SW 1271 (cell line): Measurements from ENCODE around the gene CRYGD.
A peak's percentile ranks its signal among the peaks of the same experiment; 100 is the strongest.
"Not testable (repeated sequence)": the region's sequence is repeated elsewhere in the genome, so short reads cannot be mapped to it uniquely, and the experiment has no call there.

Experiments used
- DNase-seq, 2 experiments: peaks; one replicate each; lab custom pipeline; 2025; lab: John Stamatoyannopoulos, UW

Gene CRYGD

GRCh38 chr2:208129744-208130711 lies 5.7 kb upstream of the CRYGD start, which contains the start of gene CRYGC:
TSS of gene CRYGC (minus strand) at chr2:208129828. CDS start at chr2:208129792, 36 bp downstream.
- DNase-seq, result peak in 1 of 2 experiments; percentile 10

GRCh38 chr2:208128136-208128535 lies 3.8 kb upstream of the CRYGD start:
- DNase-seq, result no peak

GRCh38 chr2:208127090-208127489 lies 2.8 kb upstream of the CRYGD start:
- no peak for DNase-seq

- no peak for DNase-seq
These were observed 927 bp upstream of the CRYGD start for GRCh38 chr2:208125251-208125650.

GRCh38 chr2:208122248-208122647 lies 2.1 kb downstream of the CRYGD start:
- no peak for DNase-seq

- DNase-seq, result no peak
These were observed 5.4 kb downstream of the CRYGD start for GRCh38 chr2:208118918-208119317.

- DNase-seq, result not testable (repeated sequence)
These were observed 6.9 kb downstream of the CRYGD start for GRCh38 chr2:208117390-208117789.

GRCh38 chr2:208112969-208113368 lies 11.4 kb downstream of the CRYGD start:
- no peak for DNase-seq

GRCh38 chr2:208112273-208112745 lies 12.0 kb downstream of the CRYGD start:
- DNase-seq, result not testable (repeated sequence)

- DNase-seq, result no peak
These were observed 20.7 kb downstream of the CRYGD start for GRCh38 chr2:208103616-208104015.

- peak in 1 of 2 experiments; percentile 32 for DNase-seq
These were observed 22.4 kb downstream of the CRYGD start for GRCh38 chr2:208101716-208102631.

GRCh38 chr2:208099682-208100470 lies 24.4 kb downstream of the CRYGD start:
- DNase-seq, result no peak

GRCh38 chr2:208098701-208099100 lies 25.6 kb downstream of the CRYGD start:
- DNase-seq, result not testable (repeated sequence)

GRCh38 chr2:208098267-208098666 lies 26.1 kb downstream of the CRYGD start:
- DNase-seq, result no peak

- DNase-seq, result no peak
These were observed 26.5 kb downstream of the CRYGD start for GRCh38 chr2:208097801-208098200.

- no peak for DNase-seq
These were observed 27.0 kb downstream of the CRYGD start for GRCh38 chr2:208097313-208097712.

GRCh38 chr2:208096080-208096479 lies 28.2 kb downstream of the CRYGD start:
- DNase-seq, result no peak

GRCh38 chr2:208093128-208093527 lies 31.2 kb downstream of the CRYGD start:
- DNase-seq, result no peak

- no peak for DNase-seq
These were observed 32.1 kb downstream of the CRYGD start for GRCh38 chr2:208092093-208092832.

GRCh38 chr2:208090420-208090819 lies 33.9 kb downstream of the CRYGD start:
- no peak for DNase-seq

- no peak for DNase-seq
These were observed 38.3 kb downstream of the CRYGD start for GRCh38 chr2:208086029-208086428.
